ENCODE results near the gene CCP110. TPM values are rescaled to one million over a fixed set of nuclear protein-coding genes. Genes with fewer than 3 reads are reported as not detected.

The CCP110 gene
- polyA plus RNA-seq, 1 donor (not counting 4 experiments of a cell fraction or from before 2014, with no cell fraction given), result 5.5 TPM

GRCh38 chr16:19563377-19563776, 39.6 kb downstream of the CCP110 start:
- Histone ChIP-seq H3K79me2 (ENCODE audit: control insufficient read depth, insufficient read depth, low read length) (no peaks in the 10 kb centered on the region), H2AFZ (ENCODE audit: control insufficient read depth, low read length) (no peak overlapping the region), H3K4me2 (ENCODE audit: control insufficient read depth, extremely low read depth, insufficient read depth, low read depth, low read length) (no peak overlapping the region), H3K4me3 (ENCODE audit: control insufficient read depth in 2 of 3, extremely low read depth in 1 of 3, insufficient read depth in 2 of 3, low read depth in 1 of 3, low read length in 3 of 3) (no peak overlapping the region), H3K36me3 (ENCODE audit: control insufficient read depth in 2 of 2, extremely low read depth in 1 of 2, insufficient read depth in 2 of 2, low read length in 2 of 2) (peaks cover 0 to 6% of the 10 kb centered on the region in 2 experiments), H3K27ac (ENCODE audit: control insufficient read depth, insufficient read depth, low read length) (no peak overlapping the region), H3K9ac (ENCODE audit: control insufficient read depth, extremely low read depth, insufficient read depth, low read length) (no peak overlapping the region), H4K20me1 (ENCODE audit: control insufficient read depth, extremely low read depth, insufficient read depth, low read length) (no peaks in the 10 kb centered on the region), H3K27me3 (ENCODE audit: control insufficient read depth, extremely low read depth, insufficient read depth, low read length) (no peaks in the 10 kb centered on the region), H3K9me3 (ENCODE audit: control insufficient read depth, low read depth, low read length) (no peaks in the 10 kb centered on the region), H3K4me1 (ENCODE audit: control insufficient read depth, extremely low read depth, insufficient read depth, low read length) (no peaks in the 10 kb centered on the region), H3K9me1 (ENCODE audit: control insufficient read depth, extremely low read depth, insufficient read depth, low read length) (no peaks in the 10 kb centered on the region)
- dilution Hi-C loops (cut with MboI; ENCODE audit: extremely low pct_ligation_motif_present, low sequenced_read_pairs), result no loop called here
- TF ChIP-seq CTCF (optimal IDR thresholded peaks at IDR 0.05 in 1 of 3, IDR thresholded peaks at IDR 0.05 in 1 of 3, conservative IDR thresholded peaks at IDR 0.05 in 1 of 3; ENCODE audit: extremely low read depth in 1 of 3, insufficient read depth in 2 of 3, low read length in 3 of 3), result no peak
- FAIRE-seq, result no peak
- no peak for DNase-seq (ENCODE audit: low read depth, low spot score)

GRCh38 chr16:19566362-19566761, 42.6 kb downstream of the CCP110 start:
- no peak for FAIRE-seq

More at GRCh38 chr16:19566362-19566761, 42.6 kb downstream of the CCP110 start:
- peaks cover 0 to 8% of the 10 kb centered on the region in 2 experiments for H3K36me3 ChIP-seq (ENCODE audit: control insufficient read depth in 2 of 2, extremely low read depth in 1 of 2, insufficient read depth in 2 of 2, low read length in 2 of 2)
- TF ChIP-seq CTCF (optimal IDR thresholded peaks at IDR 0.05 in 1 of 3, IDR thresholded peaks at IDR 0.05 in 1 of 3, conservative IDR thresholded peaks at IDR 0.05 in 1 of 3; ENCODE audit: extremely low read depth in 1 of 3, insufficient read depth in 2 of 3, low read length in 3 of 3) (no peak), EZH2 (IDR thresholded peaks at IDR 0.05; ENCODE audit: low read length) (no peak)
- H3K79me2 ChIP-seq (ENCODE audit: control insufficient read depth, insufficient read depth, low read length), result no peaks in the 10 kb centered on the region
- H3K4me3 ChIP-seq (ENCODE audit: control insufficient read depth in 2 of 3, extremely low read depth in 1 of 3, insufficient read depth in 2 of 3, low read depth in 1 of 3, low read length in 3 of 3), result no peak overlapping the region
- no peaks in the 10 kb centered on the region for H4K20me1 ChIP-seq (ENCODE audit: control insufficient read depth, extremely low read depth, insufficient read depth, low read length)
- H3K4me1 ChIP-seq (ENCODE audit: control insufficient read depth, extremely low read depth, insufficient read depth, low read length), result no peaks in the 10 kb centered on the region
- no peak overlapping the region for H3K9ac ChIP-seq (ENCODE audit: control insufficient read depth, extremely low read depth, insufficient read depth, low read length)
- dilution Hi-C loops (cut with MboI; ENCODE audit: extremely low pct_ligation_motif_present, low sequenced_read_pairs), result no loop called here
- H3K27ac ChIP-seq (ENCODE audit: control insufficient read depth, insufficient read depth, low read length), result no peak overlapping the region
- no peak overlapping the region for H2AFZ ChIP-seq (ENCODE audit: control insufficient read depth, low read length)
- no peak overlapping the region for H3K4me2 ChIP-seq (ENCODE audit: control insufficient read depth, extremely low read depth, insufficient read depth, low read depth, low read length)
- DNase-seq (ENCODE audit: low read depth, low spot score), result no peak
- no peaks in the 10 kb centered on the region for H3K27me3 ChIP-seq (ENCODE audit: control insufficient read depth, extremely low read depth, insufficient read depth, low read length)
- no peaks in the 10 kb centered on the region for H3K9me3 ChIP-seq (ENCODE audit: control insufficient read depth, low read depth, low read length)
- no peaks in the 10 kb centered on the region for H3K9me1 ChIP-seq (ENCODE audit: control insufficient read depth, extremely low read depth, insufficient read depth, low read length)
